GM08714 (cell line): ENCODE measurements around the gene ST6GALNAC2.
A peak's percentile ranks its signal among the peaks of the same experiment; 100 is the strongest.

Experiments used
- H3K4me3 ChIP-seq: fragments of 200-500 bp; sonication (Bioruptor generic); 2 replicates; pipeline ENCODE4 v1.5.1; 2014; ENCODE audit warnings: mild to moderate bottlenecking, low read length, inconsistent platforms
- ZNF274 ChIP-seq: IDR thresholded peaks from 2 replicates; pipeline ENCODE4 v1.6.1; 2012; ENCODE audit warnings: mild to moderate bottlenecking, low read depth, low read length

ST6GALNAC2 gene

GRCh38 chr17:76586741-76587487 is 1.3 kb upstream of the ST6GALNAC2 start:
- no peak overlapping the region for H3K4me3 ChIP-seq
- TF ChIP-seq ZNF274, result no peak

GRCh38 chr17:76585033-76585648 is 519 bp downstream of the ST6GALNAC2 start:
- peak overlapping the region; percentile 15; the same call in 1 of the 2 replicates for H3K4me3 ChIP-seq
- no peak for TF ChIP-seq ZNF274

- TF ChIP-seq ZNF274, result no peak
- peak overlapping the region; percentile 15; the same call in 1 of the 2 replicates for H3K4me3 ChIP-seq
Measured at GRCh38 chr17:76584427-76585032, 1.1 kb downstream of the ST6GALNAC2 start.

GRCh38 chr17:76582660-76583059 is 3.0 kb downstream of the ST6GALNAC2 start:
- no peak for TF ChIP-seq ZNF274
- H3K4me3 ChIP-seq, result no peak overlapping the region

GRCh38 chr17:76581515-76581914 is 4.1 kb downstream of the ST6GALNAC2 start:
- H3K4me3 ChIP-seq, result no peak overlapping the region
- no peak for TF ChIP-seq ZNF274

GRCh38 chr17:76579281-76579680 is 6.4 kb downstream of the ST6GALNAC2 start:
- TF ChIP-seq ZNF274, result no peak
- H3K4me3 ChIP-seq, result no peak overlapping the region

- no peak for TF ChIP-seq ZNF274
- H3K4me3 ChIP-seq, result no peak overlapping the region
Measured at GRCh38 chr17:76578376-76578775, 7.3 kb downstream of the ST6GALNAC2 start.

GRCh38 chr17:76577876-76578275 is 7.8 kb downstream of the ST6GALNAC2 start:
- no peak for TF ChIP-seq ZNF274
- H3K4me3 ChIP-seq, result no peak overlapping the region

GRCh38 chr17:76576189-76576588 is 9.5 kb downstream of the ST6GALNAC2 start:
- TF ChIP-seq ZNF274, result no peak
- H3K4me3 ChIP-seq, result no peak overlapping the region

GRCh38 chr17:76575570-76575969 is 10.1 kb downstream of the ST6GALNAC2 start:
- no peak overlapping the region for H3K4me3 ChIP-seq
- TF ChIP-seq ZNF274, result no peak

- H3K4me3 ChIP-seq, result no peak overlapping the region
- TF ChIP-seq ZNF274, result no peak
Measured at GRCh38 chr17:76574166-76574565, 11.5 kb downstream of the ST6GALNAC2 start.

- no peak overlapping the region for H3K4me3 ChIP-seq
- no peak for TF ChIP-seq ZNF274
Measured at GRCh38 chr17:76573096-76573495, 12.6 kb downstream of the ST6GALNAC2 start.

- TF ChIP-seq ZNF274, result no peak
Measured at GRCh38 chr17:76572201-76572910, 13.3 kb downstream of the ST6GALNAC2 start.

GRCh38 chr17:76570877-76571471 is 14.7 kb downstream of the ST6GALNAC2 start:
- no peak overlapping the region for H3K4me3 ChIP-seq
- no peak for TF ChIP-seq ZNF274

More at GRCh38 chr17:76572201-76572910, 13.3 kb downstream of the ST6GALNAC2 start:
- no peak overlapping the region for H3K4me3 ChIP-seq

- no peak for TF ChIP-seq ZNF274
- no peak overlapping the region for H3K4me3 ChIP-seq
Measured at GRCh38 chr17:76570457-76570856, 15.2 kb downstream of the ST6GALNAC2 start.
